Liver (tissue), 9 donors: ENCODE results near the gene CPSF3. TPM values are rescaled to one million over a fixed set of nuclear protein-coding genes. Genes with fewer than 3 reads are reported as not detected.

ENCODE experiments used
- DNase-seq: peaks from one replicate; pipeline ENCODE4 v3.0.0-alpha.2; 2017; ENCODE audit warnings: low spot score
- H3K27ac ChIP-seq, 2 donors: one replicate each; pipeline ENCODE4 v1.7.0; 2013; ENCODE audit warnings: inconsistent platforms in 2 of 2, low read length in 2 of 2, control low read depth in 1 of 2, low read depth in 1 of 2, mild to moderate bottlenecking in 1 of 2
- H3K27me3 ChIP-seq, 4 donors: one replicate each; pipeline versions ENCODE4 v1.6.1 to v1.7.0; 2013; ENCODE audit warnings: low read length in 3 of 4, inconsistent platforms in 1 of 4, mild to moderate bottlenecking in 1 of 4, moderate library complexity in 1 of 4; ENCODE audit not compliant: control insufficient read depth in 4 of 4, insufficient read depth in 4 of 4
- H3K36me3 ChIP-seq, 4 donors: one replicate each; pipeline versions ENCODE4 v1.6.1 to v1.7.0; 2013; ENCODE audit warnings: low read length in 3 of 4, mild to moderate bottlenecking in 3 of 4, low read depth in 1 of 4, moderate library complexity in 1 of 4; ENCODE audit not compliant: control insufficient read depth in 4 of 4, insufficient read depth in 3 of 4
- H3K4me1 ChIP-seq, 4 donors: one replicate each; pipeline versions ENCODE4 v1.6.1 to v1.7.0; 2013; ENCODE audit warnings: low read length in 3 of 4, mild to moderate bottlenecking in 3 of 4, moderate library complexity in 1 of 4; ENCODE audit not compliant: control insufficient read depth in 4 of 4, insufficient read depth in 4 of 4
- H3K4me3 ChIP-seq, 3 donors: one replicate each; pipeline versions ENCODE4 v1.6.1 to v1.7.0; 2013; ENCODE audit warnings: low read length in 3 of 3, control low read depth in 1 of 3, low read depth in 1 of 3, mild to moderate bottlenecking in 1 of 3
- H3K9ac ChIP-seq, 2 donors: one replicate each; pipeline ENCODE4 v1.7.0; 2013; ENCODE audit warnings: low read length in 2 of 2, mild to moderate bottlenecking in 2 of 2, moderate library complexity in 2 of 2, control low read depth in 1 of 2, low read depth in 1 of 2
- H3K9me3 ChIP-seq, 4 donors: one replicate each; pipeline versions ENCODE4 v1.6.1 to v1.7.0; 2013; ENCODE audit warnings: low read length in 3 of 4; ENCODE audit not compliant: control insufficient read depth in 4 of 4
- EGR1 ChIP-seq, 2 donors: IDR thresholded peaks; 2 replicates each; pipeline ENCODE4 v1.6.1; 2016 to 2018; ENCODE audit warnings: antibody characterized with exemption in 2 of 2, low read depth in 2 of 2
- FOXA1 ChIP-seq: IDR thresholded peaks from 2 replicates; pipeline ENCODE4 v1.6.1; 2016; ENCODE audit warnings: antibody characterized with exemption
- HNF4A ChIP-seq, 2 donors: conservative IDR thresholded peaks; 2 replicates each; pipeline ENCODE4 v1.6.1; 2016; ENCODE audit warnings: antibody characterized with exemption in 2 of 2, mild to moderate bottlenecking in 2 of 2
- JUND ChIP-seq, 2 donors: IDR thresholded peaks; 2 replicates each; pipeline ENCODE4 v1.6.1; 2016; ENCODE audit warnings: antibody characterized with exemption in 2 of 2
- NR2F2 ChIP-seq: IDR thresholded peaks from 2 replicates; pipeline ENCODE4 v1.6.1; 2016; ENCODE audit warnings: antibody characterized with exemption
- RXRA ChIP-seq, 2 donors: IDR thresholded peaks; 2 replicates each; pipeline ENCODE4 v1.6.1; 2017 to 2018; ENCODE audit warnings: antibody characterized with exemption in 2 of 2, mild to moderate bottlenecking in 1 of 2
- TAF1 ChIP-seq: conservative IDR thresholded peaks from 2 replicates; pipeline ENCODE4 v1.6.1; 2016; ENCODE audit warnings: antibody characterized with exemption, mild to moderate bottlenecking
- YY1 ChIP-seq: IDR thresholded peaks from 2 replicates; pipeline ENCODE4 v1.6.1; 2016; ENCODE audit warnings: antibody characterized with exemption, mild to moderate bottlenecking
- WGBS: extraction: QIAGEN DNeasy Blood & Tissue Kit; methylation state at CpG from one replicate; pipeline ENCODE4 v1.1.7; 2013; 5-methylcytosine and 5-hydroxymethylcytosine counted together
- polyA plus RNA-seq, 2 donors: library from polyadenylated mRNA; stranded (reverse) in 1 of 2; unstranded in 1 of 2; fragments of 200-250 nt in 1 of 2; fragments of >200 nt in 1 of 2; fragmentation: Nextera tagmentation in 1 of 2; extraction: Ambion mirVana in 1 of 2; gene quantifications; one replicate each; pipeline versions ENCODE4 v1.2.1 to v1.2.3, GENCODE V29; 2013 to 2015
- total RNA-seq, 2 donors: library from RNA; depleted of rRNA; stranded (reverse); fragments of >200 nt; gene quantifications; one replicate each; pipeline ENCODE4 v1.2.3, GENCODE V29; 2014
- TF ChIP-seq, protein P1 (sequence below): IDR thresholded peaks from 2 replicates; pipeline ENCODE4 v1.6.1; 2016; ENCODE audit warnings: antibody characterized with exemption, mild to moderate bottlenecking
- TF ChIP-seq, protein P2 (sequence below): IDR thresholded peaks from 2 replicates; pipeline ENCODE4 v1.6.1; 2016; ENCODE audit warnings: antibody characterized with exemption
- TF ChIP-seq, protein P3 (sequence below): fragments of 150-350 bp; IDR thresholded peaks from 2 replicates; pipeline ENCODE4 v1.5.1; 2017; ENCODE audit warnings: improper control_type of control experiment, low read depth, low read length; ENCODE audit not compliant: missing input control
- donor health status: healthy.
- donor health status: healthy.
- donor health status: healthy.
- donor health status: healthy.
- donor health status: healthy.

CPSF3 gene
- total and polyA plus RNA-seq, 4 donors: 8.7 to 32.2 (median 16.9) TPM

DNA sequence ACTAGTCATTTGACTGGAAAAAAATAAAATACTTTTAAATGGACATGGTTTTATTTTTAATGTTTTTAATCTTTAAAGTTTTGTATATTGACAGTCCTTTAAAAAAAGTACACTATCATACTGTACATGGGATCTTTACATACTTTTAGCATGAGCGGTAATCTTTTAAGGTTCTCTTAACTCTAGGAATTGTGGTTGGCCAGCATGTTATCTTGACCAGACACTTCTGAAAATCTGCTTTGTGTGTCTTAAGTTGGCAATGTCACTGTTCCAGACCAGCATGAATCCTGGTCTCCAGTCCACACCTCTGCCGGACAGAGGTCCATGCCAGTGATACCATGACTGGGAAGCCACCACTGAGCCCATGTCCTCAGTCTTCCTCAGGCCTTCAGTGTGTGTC, 17.8 kb upstream of the CPSF3 start:
- no peak overlapping the region for H3K9ac ChIP-seq
- H3K27me3 ChIP-seq: no peaks in the 10 kb centered on the region
- WGBS: 100% methylated on average over 2 of the region's 2 CpGs
- H3K27ac ChIP-seq: no peak overlapping the region
- no peaks in the 10 kb centered on the region for H3K4me1 ChIP-seq
- no peak for DNase-seq
- no peak overlapping the region for H3K4me3 ChIP-seq
- no peak for TF ChIP-seq FOXA1
- TF ChIP-seq, protein P1, sequence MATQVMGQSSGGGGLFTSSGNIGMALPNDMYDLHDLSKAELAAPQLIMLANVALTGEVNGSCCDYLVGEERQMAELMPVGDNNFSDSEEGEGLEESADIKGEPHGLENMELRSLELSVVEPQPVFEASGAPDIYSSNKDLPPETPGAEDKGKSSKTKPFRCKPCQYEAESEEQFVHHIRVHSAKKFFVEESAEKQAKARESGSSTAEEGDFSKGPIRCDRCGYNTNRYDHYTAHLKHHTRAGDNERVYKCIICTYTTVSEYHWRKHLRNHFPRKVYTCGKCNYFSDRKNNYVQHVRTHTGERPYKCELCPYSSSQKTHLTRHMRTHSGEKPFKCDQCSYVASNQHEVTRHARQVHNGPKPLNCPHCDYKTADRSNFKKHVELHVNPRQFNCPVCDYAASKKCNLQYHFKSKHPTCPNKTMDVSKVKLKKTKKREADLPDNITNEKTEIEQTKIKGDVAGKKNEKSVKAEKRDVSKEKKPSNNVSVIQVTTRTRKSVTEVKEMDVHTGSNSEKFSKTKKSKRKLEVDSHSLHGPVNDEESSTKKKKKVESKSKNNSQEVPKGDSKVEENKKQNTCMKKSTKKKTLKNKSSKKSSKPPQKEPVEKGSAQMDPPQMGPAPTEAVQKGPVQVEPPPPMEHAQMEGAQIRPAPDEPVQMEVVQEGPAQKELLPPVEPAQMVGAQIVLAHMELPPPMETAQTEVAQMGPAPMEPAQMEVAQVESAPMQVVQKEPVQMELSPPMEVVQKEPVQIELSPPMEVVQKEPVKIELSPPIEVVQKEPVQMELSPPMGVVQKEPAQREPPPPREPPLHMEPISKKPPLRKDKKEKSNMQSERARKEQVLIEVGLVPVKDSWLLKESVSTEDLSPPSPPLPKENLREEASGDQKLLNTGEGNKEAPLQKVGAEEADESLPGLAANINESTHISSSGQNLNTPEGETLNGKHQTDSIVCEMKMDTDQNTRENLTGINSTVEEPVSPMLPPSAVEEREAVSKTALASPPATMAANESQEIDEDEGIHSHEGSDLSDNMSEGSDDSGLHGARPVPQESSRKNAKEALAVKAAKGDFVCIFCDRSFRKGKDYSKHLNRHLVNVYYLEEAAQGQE: no peak
- TF ChIP-seq, protein P2, sequence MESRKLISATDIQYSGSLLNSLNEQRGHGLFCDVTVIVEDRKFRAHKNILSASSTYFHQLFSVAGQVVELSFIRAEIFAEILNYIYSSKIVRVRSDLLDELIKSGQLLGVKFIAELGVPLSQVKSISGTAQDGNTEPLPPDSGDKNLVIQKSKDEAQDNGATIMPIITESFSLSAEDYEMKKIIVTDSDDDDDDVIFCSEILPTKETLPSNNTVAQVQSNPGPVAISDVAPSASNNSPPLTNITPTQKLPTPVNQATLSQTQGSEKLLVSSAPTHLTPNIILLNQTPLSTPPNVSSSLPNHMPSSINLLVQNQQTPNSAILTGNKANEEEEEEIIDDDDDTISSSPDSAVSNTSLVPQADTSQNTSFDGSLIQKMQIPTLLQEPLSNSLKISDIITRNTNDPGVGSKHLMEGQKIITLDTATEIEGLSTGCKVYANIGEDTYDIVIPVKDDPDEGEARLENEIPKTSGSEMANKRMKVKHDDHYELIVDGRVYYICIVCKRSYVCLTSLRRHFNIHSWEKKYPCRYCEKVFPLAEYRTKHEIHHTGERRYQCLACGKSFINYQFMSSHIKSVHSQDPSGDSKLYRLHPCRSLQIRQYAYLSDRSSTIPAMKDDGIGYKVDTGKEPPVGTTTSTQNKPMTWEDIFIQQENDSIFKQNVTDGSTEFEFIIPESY: no peak
- TF ChIP-seq NR2F2: no peak
- no peak for TF ChIP-seq JUND (IDR thresholded peaks at IDR 0.05)
- no peak for TF ChIP-seq HNF4A (conservative IDR thresholded peaks at IDR 0.05)
- H3K36me3 ChIP-seq: peaks cover 0 to 10% (median under 1%) of the 10 kb centered on the region in 4 donors
- H3K9me3 ChIP-seq: no peaks in the 10 kb centered on the region

DNA sequence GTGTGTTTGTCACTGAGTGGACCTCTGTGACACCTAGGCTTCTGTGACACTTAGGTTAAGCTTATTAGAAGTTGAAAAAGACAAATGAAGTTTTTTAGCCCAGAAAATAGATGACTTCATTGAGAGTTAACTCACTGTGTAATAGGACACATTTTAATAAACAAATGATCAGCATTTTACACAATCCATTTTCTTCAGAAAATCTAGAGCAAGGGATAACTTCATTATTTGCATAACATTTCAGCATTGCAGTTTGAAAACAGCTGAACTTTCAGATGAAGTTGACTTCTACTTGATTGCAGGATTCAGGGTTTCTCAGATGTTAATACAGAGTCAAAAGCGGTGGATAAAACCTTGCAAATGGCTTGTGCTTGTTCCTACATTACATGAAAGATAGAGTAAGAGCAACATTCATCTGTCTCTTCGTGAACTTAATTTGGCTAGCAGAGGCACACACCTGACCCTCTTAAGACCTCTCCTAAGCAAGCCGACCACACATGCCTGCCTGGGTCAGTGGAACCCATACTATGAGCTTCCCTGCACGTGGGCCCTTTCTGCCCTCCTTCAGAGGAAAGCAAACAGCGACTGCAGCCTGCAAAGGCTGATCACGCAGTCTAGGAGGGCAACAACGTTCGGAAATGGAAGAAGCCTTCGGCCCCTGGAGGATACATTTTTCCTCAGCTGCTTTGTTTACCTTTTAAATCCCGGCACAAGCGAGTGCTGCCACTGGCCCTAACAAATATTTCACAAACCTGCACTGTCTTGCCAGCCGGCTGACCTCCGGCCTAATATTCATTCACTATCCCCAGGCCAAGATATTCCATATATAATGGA, 16.7 kb upstream of the CPSF3 start:
- no peak for DNase-seq
- TF ChIP-seq, protein P1: no peak
- no peak for TF ChIP-seq YY1
- no peak for TF ChIP-seq HNF4A (conservative IDR thresholded peaks at IDR 0.05)
- no peak for TF ChIP-seq RXRA (IDR thresholded peaks at IDR 0.05)
- TF ChIP-seq TAF1: no peak
- TF ChIP-seq EGR1 (IDR thresholded peaks at IDR 0.05; ENCODE audit: low read depth in 2 of 2): no peak
- TF ChIP-seq JUND (IDR thresholded peaks at IDR 0.05): no peak
- TF ChIP-seq, protein P3, sequence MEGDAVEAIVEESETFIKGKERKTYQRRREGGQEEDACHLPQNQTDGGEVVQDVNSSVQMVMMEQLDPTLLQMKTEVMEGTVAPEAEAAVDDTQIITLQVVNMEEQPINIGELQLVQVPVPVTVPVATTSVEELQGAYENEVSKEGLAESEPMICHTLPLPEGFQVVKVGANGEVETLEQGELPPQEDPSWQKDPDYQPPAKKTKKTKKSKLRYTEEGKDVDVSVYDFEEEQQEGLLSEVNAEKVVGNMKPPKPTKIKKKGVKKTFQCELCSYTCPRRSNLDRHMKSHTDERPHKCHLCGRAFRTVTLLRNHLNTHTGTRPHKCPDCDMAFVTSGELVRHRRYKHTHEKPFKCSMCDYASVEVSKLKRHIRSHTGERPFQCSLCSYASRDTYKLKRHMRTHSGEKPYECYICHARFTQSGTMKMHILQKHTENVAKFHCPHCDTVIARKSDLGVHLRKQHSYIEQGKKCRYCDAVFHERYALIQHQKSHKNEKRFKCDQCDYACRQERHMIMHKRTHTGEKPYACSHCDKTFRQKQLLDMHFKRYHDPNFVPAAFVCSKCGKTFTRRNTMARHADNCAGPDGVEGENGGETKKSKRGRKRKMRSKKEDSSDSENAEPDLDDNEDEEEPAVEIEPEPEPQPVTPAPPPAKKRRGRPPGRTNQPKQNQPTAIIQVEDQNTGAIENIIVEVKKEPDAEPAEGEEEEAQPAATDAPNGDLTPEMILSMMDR: no peak
- no peaks in the 10 kb centered on the region for H3K4me1 ChIP-seq
- H3K27ac ChIP-seq: no peak overlapping the region
- H3K27me3 ChIP-seq: no peaks in the 10 kb centered on the region
- H3K9me3 ChIP-seq: no peaks in the 10 kb centered on the region
- H3K4me3 ChIP-seq: no peak overlapping the region
- 86% methylated on average over 13 of the region's 13 CpGs for WGBS
- H3K36me3 ChIP-seq: peaks cover 0 to 10% (median 1%) of the 10 kb centered on the region in 4 donors
- no peak overlapping the region for H3K9ac ChIP-seq
